Neural cell (in vitro differentiated cells): ENCODE results near the gene GNG3.
"Not testable (repeated sequence)": the region's sequence is repeated elsewhere in the genome, so short reads cannot be mapped to it uniquely, and the experiment has no call there.

ENCODE experiments used
- EP300 ChIP-seq: fragments of 450-650 bp; conservative IDR thresholded peaks from 2 replicates; pipeline ENCODE4 v1.6.1; 2014; ENCODE audit warnings: antibody characterized with exemption, mild to moderate bottlenecking, moderate library complexity; ENCODE audit not compliant: poor library complexity, severe bottlenecking
- EZH2 ChIP-seq: fragments of 200-600, 300-800 bp; shearing (Covaris generic), sonication (generic); IDR thresholded peaks from 2 replicates; pipeline ENCODE4 v1.6.1; 2014; ENCODE audit warnings: antibody characterized with exemption, low read length, borderline replicate concordance, mild to moderate bottlenecking; ENCODE audit not compliant: insufficient read depth, poor library complexity, severe bottlenecking
- MXI1 ChIP-seq: fragments of 450-650 bp; conservative IDR thresholded peaks from 2 replicates; pipeline ENCODE4 v1.6.1; 2014; ENCODE audit warnings: antibody characterized with exemption, mild to moderate bottlenecking; ENCODE audit not compliant: poor library complexity, severe bottlenecking
- POLR2AphosphoS5 ChIP-seq: IDR thresholded peaks from 2 replicates; pipeline ENCODE4 v1.6.1; 2012
- RAD21 ChIP-seq: fragments of 450-650 bp; conservative IDR thresholded peaks from 2 replicates; pipeline ENCODE4 v1.6.1; 2014; ENCODE audit warnings: antibody characterized with exemption, mild to moderate bottlenecking, moderate library complexity
- SMC3 ChIP-seq: fragments of 450-650 bp; conservative IDR thresholded peaks from 2 replicates; pipeline ENCODE4 v1.6.1; 2014; ENCODE audit warnings: antibody characterized with exemption, mild to moderate bottlenecking, moderate library complexity; ENCODE audit not compliant: poor library complexity
- TAF1 ChIP-seq: IDR thresholded peaks from 2 replicates; pipeline ENCODE4 v1.6.1; 2012; ENCODE audit warnings: low read depth
- TF ChIP-seq, protein P1 (sequence below): fragments of 450-650 bp; IDR thresholded peaks from 2 replicates; pipeline ENCODE4 v1.5.1; 2014; ENCODE audit warnings: antibody characterized with exemption, mild to moderate bottlenecking, moderate library complexity; ENCODE audit not compliant: poor library complexity, severe bottlenecking
- TF ChIP-seq, protein P2 (sequence below): IDR thresholded peaks from 2 replicates; pipeline ENCODE4 v1.6.1; 2012; ENCODE audit warnings: borderline replicate concordance

- not testable (repeated sequence) for TF ChIP-seq RAD21, EZH2, TAF1, POLR2AphosphoS5, SMC3, EP300, MXI1
- TF ChIP-seq, protein P1, sequence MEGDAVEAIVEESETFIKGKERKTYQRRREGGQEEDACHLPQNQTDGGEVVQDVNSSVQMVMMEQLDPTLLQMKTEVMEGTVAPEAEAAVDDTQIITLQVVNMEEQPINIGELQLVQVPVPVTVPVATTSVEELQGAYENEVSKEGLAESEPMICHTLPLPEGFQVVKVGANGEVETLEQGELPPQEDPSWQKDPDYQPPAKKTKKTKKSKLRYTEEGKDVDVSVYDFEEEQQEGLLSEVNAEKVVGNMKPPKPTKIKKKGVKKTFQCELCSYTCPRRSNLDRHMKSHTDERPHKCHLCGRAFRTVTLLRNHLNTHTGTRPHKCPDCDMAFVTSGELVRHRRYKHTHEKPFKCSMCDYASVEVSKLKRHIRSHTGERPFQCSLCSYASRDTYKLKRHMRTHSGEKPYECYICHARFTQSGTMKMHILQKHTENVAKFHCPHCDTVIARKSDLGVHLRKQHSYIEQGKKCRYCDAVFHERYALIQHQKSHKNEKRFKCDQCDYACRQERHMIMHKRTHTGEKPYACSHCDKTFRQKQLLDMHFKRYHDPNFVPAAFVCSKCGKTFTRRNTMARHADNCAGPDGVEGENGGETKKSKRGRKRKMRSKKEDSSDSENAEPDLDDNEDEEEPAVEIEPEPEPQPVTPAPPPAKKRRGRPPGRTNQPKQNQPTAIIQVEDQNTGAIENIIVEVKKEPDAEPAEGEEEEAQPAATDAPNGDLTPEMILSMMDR: not testable (repeated sequence)
- TF ChIP-seq, protein P2, sequence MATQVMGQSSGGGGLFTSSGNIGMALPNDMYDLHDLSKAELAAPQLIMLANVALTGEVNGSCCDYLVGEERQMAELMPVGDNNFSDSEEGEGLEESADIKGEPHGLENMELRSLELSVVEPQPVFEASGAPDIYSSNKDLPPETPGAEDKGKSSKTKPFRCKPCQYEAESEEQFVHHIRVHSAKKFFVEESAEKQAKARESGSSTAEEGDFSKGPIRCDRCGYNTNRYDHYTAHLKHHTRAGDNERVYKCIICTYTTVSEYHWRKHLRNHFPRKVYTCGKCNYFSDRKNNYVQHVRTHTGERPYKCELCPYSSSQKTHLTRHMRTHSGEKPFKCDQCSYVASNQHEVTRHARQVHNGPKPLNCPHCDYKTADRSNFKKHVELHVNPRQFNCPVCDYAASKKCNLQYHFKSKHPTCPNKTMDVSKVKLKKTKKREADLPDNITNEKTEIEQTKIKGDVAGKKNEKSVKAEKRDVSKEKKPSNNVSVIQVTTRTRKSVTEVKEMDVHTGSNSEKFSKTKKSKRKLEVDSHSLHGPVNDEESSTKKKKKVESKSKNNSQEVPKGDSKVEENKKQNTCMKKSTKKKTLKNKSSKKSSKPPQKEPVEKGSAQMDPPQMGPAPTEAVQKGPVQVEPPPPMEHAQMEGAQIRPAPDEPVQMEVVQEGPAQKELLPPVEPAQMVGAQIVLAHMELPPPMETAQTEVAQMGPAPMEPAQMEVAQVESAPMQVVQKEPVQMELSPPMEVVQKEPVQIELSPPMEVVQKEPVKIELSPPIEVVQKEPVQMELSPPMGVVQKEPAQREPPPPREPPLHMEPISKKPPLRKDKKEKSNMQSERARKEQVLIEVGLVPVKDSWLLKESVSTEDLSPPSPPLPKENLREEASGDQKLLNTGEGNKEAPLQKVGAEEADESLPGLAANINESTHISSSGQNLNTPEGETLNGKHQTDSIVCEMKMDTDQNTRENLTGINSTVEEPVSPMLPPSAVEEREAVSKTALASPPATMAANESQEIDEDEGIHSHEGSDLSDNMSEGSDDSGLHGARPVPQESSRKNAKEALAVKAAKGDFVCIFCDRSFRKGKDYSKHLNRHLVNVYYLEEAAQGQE: not testable (repeated sequence)
Observed at GRCh38 chr11:62675415-62675814, 32.1 kb upstream of the GNG3 start.
